Vagina (tissue), 2 donors: ENCODE data around the gene AFAP1L1.

Source experiments
- CTCF ChIP-seq, 3 experiments: fragments of 450-650 bp in 2 of 3; fragments of 200-600 bp in 1 of 3; sonication (generic) in 1 of 3; IDR thresholded peaks; one replicate each; pipeline ENCODE4 v1.5.1; 2017 to 2019; ENCODE audit warnings: antibody characterized with exemption in 3 of 3, mild to moderate bottlenecking in 2 of 3, moderate library complexity in 2 of 3
- POLR2A ChIP-seq, 2 donors: fragments of 450-650 bp; IDR thresholded peaks; one replicate each; pipeline ENCODE4 v1.6.1; 2017; ENCODE audit warnings: antibody characterized with exemption in 2 of 2, mild to moderate bottlenecking in 2 of 2, moderate library complexity in 2 of 2
- POLR2AphosphoS5 ChIP-seq, 2 donors: sonication (generic); formaldehyde crosslinking; IDR thresholded peaks; one replicate each; pipeline ENCODE4 v1.9.0; 2017; ENCODE audit warnings: antibody characterized with exemption in 2 of 2, mild to moderate bottlenecking in 2 of 2, low read depth in 1 of 2; ENCODE audit not compliant: insufficient read depth in 1 of 2

GRCh38 chr5:149304195-149305078 lies 32.8 kb downstream of the AFAP1L1 start:
- TF ChIP-seq POLR2AphosphoS5 (IDR thresholded peaks at IDR 0.05; ENCODE audit: insufficient read depth in 1 of 2, low read depth in 1 of 2) = no peak
- TF ChIP-seq CTCF (IDR thresholded peaks at IDR 0.05) = no peak
- TF ChIP-seq POLR2A (IDR thresholded peaks at IDR 0.05) = no peak
